ENCODE data around the gene SLC25A13. TPM values are rescaled to one million over a fixed set of nuclear protein-coding genes. Genes with fewer than 3 reads are reported as not detected.

Gene SLC25A13
- total RNA-seq, 1 experiment from 2014 or later, result 71.7 TPM

GRCh38 chr7:96203786-96204185 lies 118.1 kb downstream of the SLC25A13 start:
- no peak overlapping the region for H2BK120ac ChIP-seq (ENCODE audit: low read depth, low read length, poor library complexity, severe bottlenecking)
- H3K4ac ChIP-seq (ENCODE audit: low read depth, low read length), result no peak overlapping the region
- H4K5ac ChIP-seq (ENCODE audit: insufficient read length, low read depth, low read length), result no peak overlapping the region
- no peaks in the 10 kb centered on the region for H4K20me1 ChIP-seq (ENCODE audit: control insufficient read depth, insufficient read depth, insufficient read length)
- no peak overlapping the region for H2BK15ac ChIP-seq (ENCODE audit: low read depth, low read length)
- no peak overlapping the region for H3K18ac ChIP-seq (ENCODE audit: insufficient read length, low read depth, low read length)
- no peak overlapping the region for H4K91ac ChIP-seq (ENCODE audit: insufficient read length, low read depth, low read length)
- H3K9ac ChIP-seq (ENCODE audit: extremely low read depth, insufficient read length, low read length), result no peak overlapping the region
- H3K4me1 Mint-ChIP-seq, result peaks cover 7 to 13% of the 10 kb centered on the region in 2 experiments; a peak in 3 of 4 replicates
- H3K27ac Mint-ChIP-seq, result no peak overlapping the region
- WGBS (ENCODE audit: extremely low coverage, insufficient read length, low lambda C conversion rate), result no CpG with 5 or more reads among the region's 3 CpGs
- no peak overlapping the region for H2BK5ac ChIP-seq (ENCODE audit: insufficient read length, low read length)
- no peak for TF ChIP-seq CTCF (conservative IDR thresholded peaks at IDR 0.05)
- H3K4me3 Mint-ChIP-seq, result no peak overlapping the region
- no peaks in the 10 kb centered on the region for H3K79me2 ChIP-seq (ENCODE audit: insufficient read depth, low read length)
- H3K23ac ChIP-seq (ENCODE audit: insufficient read length, low read depth, low read length), result no peak overlapping the region
- no peak overlapping the region for H2BK20ac ChIP-seq (ENCODE audit: low read depth, low read length, poor library complexity, severe bottlenecking)
- no peak overlapping the region for H3K4me2 ChIP-seq (ENCODE audit: insufficient read depth, insufficient read length, low read length)
- no peaks in the 10 kb centered on the region for H3K79me1 ChIP-seq (ENCODE audit: insufficient read depth, low read depth, low read length, poor library complexity, severe bottlenecking)
- no peaks in the 10 kb centered on the region for H3K27me3 ChIP-seq (ENCODE audit: insufficient read depth, low read length)
- no peak for DNase-seq
- no peaks in the 10 kb centered on the region; a peak in 4 of 7 replicates for H3K36me3 Mint-ChIP-seq (ENCODE audit: insufficient read depth in 1 of 3, low read depth in 3 of 3)
- no peaks in the 10 kb centered on the region for H3K9me3 ChIP-seq (ENCODE audit: control insufficient read depth, low read depth, low read length)
- no peak overlapping the region for H2AFZ ChIP-seq (ENCODE audit: low read length)
- no peaks in the 10 kb centered on the region for H3K23me2 ChIP-seq (ENCODE audit: insufficient read length, low read depth, low read length, poor library complexity, severe bottlenecking)
- no peak overlapping the region for H2AK5ac ChIP-seq (ENCODE audit: insufficient read length, low read length)
- H3K56ac ChIP-seq (ENCODE audit: insufficient read length, low read depth, low read length), result no peak overlapping the region
- H3K27ac ChIP-seq (ENCODE audit: insufficient read length, low read depth, low read length), result no peak overlapping the region
- H3T11ph ChIP-seq (ENCODE audit: low read length), result no peak overlapping the region
- H3K14ac ChIP-seq (ENCODE audit: insufficient read depth, low read length), result no peak overlapping the region
- H4K8ac ChIP-seq (replicated peaks; ENCODE audit: insufficient read length, low read depth, low read length), result no peak overlapping the region
- no peaks in the 10 kb centered on the region for H3K4me1 ChIP-seq (ENCODE audit: insufficient read depth, low read length)
- H3K27me3 Mint-ChIP-seq (ENCODE audit: low read depth), result peaks cover 11% of the 10 kb centered on the region
- H3K9me3 Mint-ChIP-seq, result no peaks in the 10 kb centered on the region
- H2BK12ac ChIP-seq (ENCODE audit: insufficient read length, low read depth, low read length), result no peak overlapping the region

All from H9 (cell line).